ENCODE measurements around the gene SH3PXD2A.
"Not testable (repeated sequence)": the region's sequence is repeated elsewhere in the genome, so short reads cannot be mapped to it uniquely, and the experiment has no call there.

The SH3PXD2A gene

DNA sequence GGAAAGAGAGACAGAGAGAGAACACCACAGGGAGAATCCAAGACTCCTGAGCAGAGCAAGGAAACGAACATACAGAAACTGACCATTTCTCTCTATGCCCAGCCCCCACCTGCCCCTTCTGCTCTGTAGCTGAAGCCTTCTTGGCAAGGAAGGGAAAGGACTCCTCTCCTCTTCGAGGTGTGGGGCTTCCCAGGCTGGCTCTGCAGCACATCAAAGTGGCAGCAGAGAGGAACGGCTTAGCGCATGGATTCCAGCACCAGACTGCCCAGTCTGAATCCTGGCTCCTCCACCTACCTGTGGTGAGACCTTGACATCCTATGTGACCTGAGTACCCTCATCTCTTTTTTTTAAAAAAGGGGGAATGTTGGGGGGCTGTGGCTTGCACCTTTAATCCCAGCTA is 69.4 kb downstream of the SH3PXD2A start:
- FAIRE-seq = no peak

DNA sequence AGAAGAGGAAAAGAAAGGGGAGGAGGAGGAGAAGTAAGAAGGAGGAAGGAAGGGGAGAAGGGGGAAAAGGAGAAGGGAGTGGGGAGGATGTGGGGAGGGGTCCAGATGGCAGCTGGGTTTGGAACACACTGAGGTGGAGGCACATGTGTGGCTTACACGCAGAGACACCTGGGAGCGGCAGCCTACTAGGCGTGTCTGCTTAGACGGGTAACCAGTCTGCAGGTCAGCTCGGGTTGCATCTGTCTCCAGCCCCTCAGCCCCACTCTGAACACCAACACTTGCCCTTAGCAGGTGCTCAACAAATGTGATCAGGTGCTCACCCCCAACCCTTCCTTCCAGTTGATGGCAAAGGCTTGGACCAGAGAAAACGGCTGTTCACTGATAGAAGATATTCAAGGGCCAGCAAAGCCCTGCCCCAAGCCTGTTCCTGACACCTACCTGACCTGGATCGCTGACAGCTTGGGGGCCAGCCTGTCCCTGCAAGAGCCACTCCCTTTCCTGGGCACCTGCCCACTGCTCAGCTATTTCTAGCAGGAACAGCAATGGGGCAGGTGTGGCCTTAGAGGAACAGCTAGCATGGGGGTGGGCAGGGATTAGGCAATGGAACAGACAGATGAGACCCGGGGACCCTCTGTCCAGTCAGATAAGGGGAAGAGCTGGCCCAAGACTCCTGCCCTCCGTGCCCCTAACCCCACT is 70.5 kb downstream of the SH3PXD2A start:
- no peak for FAIRE-seq

DNA sequence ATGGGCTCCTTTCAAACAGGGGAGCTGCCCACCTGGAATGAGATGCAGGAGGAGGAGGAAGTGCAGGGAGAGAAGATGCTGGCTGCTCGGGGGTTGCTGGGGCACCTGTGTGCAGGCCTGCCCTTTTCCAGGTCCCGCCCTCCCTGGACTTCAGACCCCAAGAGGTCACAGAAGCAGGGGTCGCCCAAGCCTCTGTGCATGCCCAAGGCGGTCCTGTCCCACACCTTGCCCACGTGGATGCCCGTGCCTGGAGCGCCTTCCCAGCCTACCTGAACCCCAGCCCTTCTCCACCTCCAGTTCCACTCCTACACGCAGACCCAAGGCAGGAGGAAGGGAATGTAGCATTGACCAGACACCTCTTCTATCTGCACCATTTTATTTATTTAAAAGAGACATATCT is 71.3 kb downstream of the SH3PXD2A start:
- no peak for FAIRE-seq

DNA sequence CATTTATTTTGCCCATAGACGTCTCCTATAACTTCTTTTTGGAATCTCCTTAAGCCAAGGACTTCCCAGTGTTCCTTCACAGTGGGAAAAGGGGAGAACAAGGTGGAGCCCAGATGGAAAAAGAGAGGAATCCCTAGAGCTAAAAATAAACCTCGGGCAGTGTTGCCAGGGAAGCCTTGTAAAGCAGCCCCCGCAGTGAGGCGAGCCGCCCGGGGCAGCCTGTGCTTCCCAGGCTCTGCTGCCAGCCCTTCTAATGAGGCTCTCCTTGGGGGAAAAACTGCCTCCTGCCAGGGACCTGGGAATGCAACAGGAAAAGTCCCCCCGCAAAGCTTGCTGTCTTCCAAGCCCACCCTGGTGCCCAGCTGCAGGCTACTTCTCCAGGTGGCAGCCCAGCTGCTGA is 71.7 kb downstream of the SH3PXD2A start:
- no peak for FAIRE-seq

- no peak for FAIRE-seq
These were observed 73.9 kb downstream of the SH3PXD2A start for GRCh38 chr10:103781329-103782061.

DNA sequence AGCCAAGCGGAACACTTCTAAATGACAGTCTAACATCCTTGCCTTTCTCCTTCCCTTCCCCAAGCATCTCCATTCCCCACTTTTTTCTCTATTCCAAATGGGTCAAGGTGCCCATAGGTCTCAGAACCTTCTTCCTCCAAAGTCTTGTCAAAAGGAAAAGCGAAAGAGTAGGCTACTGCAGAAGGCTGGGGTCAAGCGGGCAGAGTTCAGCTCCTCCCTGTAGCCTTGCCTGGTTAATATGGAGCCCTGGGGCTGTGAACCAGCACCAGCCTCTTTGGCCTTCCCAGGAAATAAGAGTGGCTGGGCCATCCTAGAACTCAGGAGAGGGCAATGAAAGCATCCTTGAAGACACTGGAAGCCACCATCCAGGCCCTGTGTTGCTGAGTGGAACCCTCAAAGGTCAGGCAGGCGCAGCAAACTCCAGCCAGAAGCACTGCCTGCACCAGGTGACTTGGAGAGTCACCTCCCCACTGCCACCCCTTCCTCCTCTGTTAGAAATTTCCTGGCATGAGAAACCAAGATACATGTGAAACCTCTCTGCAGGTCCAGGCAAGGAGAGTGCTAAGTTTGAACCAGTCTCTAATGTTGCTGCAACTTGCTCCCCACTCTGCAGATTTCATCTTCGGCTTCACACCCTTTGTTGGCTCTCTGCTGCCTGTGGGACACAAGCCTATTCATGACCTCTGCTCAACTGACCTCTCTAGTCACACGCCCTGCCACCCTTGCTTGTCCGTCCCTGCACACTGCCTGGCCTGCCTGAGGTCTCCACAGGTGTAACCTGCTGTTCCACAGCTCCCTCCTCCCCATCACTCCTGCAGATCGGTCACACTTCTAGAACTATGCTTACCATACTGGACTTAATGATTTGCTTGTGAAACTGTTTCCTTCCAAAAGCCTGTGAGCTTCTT is 74.9 kb downstream of the SH3PXD2A start:
- no peak for FAIRE-seq

- no peak for FAIRE-seq
These were observed 76.8 kb downstream of the SH3PXD2A start for GRCh38 chr10:103778358-103779139.

GRCh38 chr10:103776878-103777591 is 78.3 kb downstream of the SH3PXD2A start:
- no peak for FAIRE-seq

DNA sequence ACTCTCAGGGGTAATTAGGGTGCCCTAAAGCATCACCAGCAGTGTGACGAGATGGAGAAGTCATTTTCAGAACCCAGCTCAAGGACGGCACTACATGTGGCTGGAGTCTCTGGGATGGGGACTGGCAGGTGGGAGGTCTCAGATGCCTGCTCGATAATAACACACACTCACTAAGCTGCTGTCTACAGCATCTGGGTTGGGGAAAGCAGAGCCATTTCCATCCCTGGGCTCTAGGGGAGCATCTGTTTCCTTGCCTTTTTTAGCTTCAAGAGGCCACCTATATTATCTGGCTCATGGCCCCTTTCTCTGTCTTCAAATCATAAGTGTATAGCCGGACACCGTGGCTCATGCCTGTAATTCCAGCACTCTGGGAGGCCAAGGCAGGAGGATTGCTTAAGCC is 79.6 kb downstream of the SH3PXD2A start:
- FAIRE-seq = no peak

- FAIRE-seq = not testable (repeated sequence)
These were observed 82.5 kb downstream of the SH3PXD2A start for GRCh38 chr10:103772846-103773245.

- FAIRE-seq = no peak
These were observed 83.1 kb downstream of the SH3PXD2A start for GRCh38 chr10:103772096-103772845.

GRCh38 chr10:103770139-103770538 is 85.2 kb downstream of the SH3PXD2A start:
- FAIRE-seq = no peak

DNA sequence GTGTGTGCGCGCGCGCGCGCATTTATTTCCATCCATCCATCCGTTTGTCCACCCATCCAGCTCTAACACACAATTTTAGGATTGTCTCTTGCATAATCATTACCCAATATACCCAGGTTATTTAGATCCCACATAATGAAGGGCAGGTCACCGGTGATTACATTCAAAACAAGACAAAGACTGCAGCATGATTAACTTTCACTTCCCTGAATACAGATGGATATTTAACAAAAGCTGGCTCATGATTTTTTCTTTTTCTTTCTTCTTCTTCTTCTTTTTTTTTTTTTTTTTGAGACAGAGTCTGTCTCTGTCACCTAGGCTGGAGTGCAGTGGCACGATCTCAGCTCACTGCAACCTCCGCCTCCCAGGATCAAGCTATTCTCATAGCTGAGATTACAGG is 86.2 kb downstream of the SH3PXD2A start:
- FAIRE-seq = no peak

DNA sequence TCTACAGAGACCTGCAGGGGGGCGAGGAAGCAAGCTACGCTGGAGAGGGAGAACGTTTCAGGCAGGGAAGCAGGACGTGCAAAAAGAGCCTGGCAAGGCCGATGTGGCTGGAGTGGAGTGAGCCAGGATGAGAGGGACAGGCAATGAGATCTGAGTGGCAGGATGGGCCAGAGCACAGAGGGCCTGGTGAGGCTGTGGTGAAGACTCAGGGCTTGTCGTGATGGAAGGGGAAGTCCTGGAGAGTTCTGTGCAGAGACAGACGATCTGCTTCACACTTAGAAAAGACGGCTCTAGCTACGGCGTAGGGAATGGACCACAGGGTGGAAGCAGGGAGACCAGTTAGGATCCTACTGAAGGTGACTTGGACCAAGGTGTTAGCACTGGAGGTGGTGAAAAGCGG is 87.0 kb downstream of the SH3PXD2A start:
- FAIRE-seq = no peak

GRCh38 chr10:103767756-103768155 is 87.6 kb downstream of the SH3PXD2A start:
- FAIRE-seq = no peak

DNA sequence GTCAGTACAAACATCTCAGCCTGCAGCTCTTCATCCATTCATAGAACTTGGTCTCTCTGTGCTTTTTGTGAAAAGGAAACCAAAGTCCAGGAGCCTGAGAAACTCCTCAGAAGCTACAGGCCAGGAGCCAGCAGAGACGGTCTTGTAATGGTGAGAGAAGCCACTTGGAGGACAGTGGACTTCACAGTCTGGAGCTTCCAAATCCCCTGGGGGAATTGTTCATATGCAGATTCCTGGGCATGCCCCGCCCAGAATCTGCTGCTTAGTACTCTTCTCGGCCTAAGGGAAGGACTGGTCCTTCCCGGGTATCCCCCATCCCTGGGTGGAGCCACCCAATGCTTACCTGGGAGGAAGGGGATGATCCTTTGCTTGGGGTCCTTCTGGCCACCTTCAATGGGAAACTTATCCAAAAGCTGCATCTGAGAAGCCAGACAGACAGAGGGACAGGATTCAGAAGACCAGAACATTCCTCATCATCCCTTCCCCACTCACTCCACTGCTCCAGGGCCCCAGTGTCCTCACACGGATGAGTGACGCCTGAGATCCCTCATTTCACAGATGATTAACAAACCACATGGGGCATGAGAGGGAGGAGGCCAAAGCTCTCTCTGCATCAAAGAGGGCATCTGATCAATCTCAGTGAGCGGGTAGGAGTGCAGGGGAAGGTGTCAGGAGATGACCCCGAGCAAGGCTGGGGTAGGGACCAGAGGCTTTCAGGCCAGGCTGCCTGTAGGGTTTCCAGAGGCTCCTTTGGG is 88.4 kb downstream of the SH3PXD2A start:
- FAIRE-seq = no peak

- FAIRE-seq = no peak
These were observed 89.4 kb downstream of the SH3PXD2A start for GRCh38 chr10:103765981-103766380.

- no peak for FAIRE-seq
These were observed 90.2 kb downstream of the SH3PXD2A start for GRCh38 chr10:103765168-103765567.

- FAIRE-seq = no peak
These were observed 90.9 kb downstream of the SH3PXD2A start for GRCh38 chr10:103764296-103765088.

Data from A204.1 (cell line).